ENCODE results near the gene UBL4A.

The UBL4A gene

DNA sequence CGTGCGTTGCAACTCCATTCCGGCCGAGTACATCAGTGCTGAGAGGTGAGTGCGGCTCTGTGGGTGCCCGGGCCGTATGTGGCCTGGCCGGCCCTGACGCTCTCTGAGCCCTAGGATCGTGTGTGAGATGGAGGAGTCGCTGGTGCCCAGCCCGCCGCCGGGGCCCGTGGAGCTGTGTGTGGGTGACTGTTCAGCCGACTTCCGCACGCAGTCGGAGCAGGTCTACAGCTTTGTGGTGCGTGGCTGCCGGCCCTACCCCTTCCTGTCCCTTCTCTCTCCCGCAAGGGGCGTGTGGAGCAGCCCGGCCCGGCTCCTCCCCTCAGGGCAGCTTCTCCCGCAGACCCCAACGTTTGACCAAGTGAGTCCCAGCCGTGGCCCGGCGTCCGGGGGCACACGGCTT lies 20.4 kb downstream of the UBL4A start:
- H3K27ac ChIP-seq, result no peak overlapping the region
- no peak for DNase-seq (ENCODE audit: low read depth, low spot score)

GRCh38 chrX:154465601-154466000 lies 20.8 kb downstream of the UBL4A start:
- no peak overlapping the region for H3K27ac ChIP-seq
- no peak for DNase-seq (ENCODE audit: low read depth, low spot score)

DNA sequence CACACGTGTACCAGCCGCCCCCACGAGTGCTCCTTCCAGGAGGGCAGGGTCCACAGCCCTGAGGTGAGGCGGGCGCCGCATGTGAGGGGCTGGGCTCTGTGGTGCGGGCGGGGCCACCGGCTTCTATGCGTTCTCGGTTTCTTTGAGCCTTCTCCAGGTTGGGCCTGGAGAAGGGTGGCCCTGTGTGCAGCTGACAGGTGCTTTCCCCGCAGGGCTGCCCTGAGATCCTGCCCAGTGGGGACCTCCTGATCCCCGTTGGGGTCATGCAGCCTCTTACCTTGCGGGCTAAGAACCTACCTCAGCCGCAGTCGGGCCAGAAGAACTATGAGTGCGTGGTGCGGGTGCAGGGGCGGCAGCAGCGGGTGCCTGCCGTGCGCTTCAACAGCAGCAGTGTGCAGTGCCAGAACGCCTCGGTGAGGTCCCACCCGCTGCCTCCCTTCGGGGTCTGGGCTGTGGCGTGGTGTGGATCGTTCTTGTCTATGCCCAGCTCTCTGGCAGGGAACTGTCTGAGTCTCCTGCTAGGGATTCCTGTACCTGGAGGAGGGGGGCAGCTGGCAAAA lies 21.5 kb downstream of the UBL4A start:
- DNase-seq (ENCODE audit: low read depth, low spot score), result no peak
- H3K27ac ChIP-seq, result no peak overlapping the region

GRCh38 chrX:154463611-154464220 lies 22.7 kb downstream of the UBL4A start:
- no peak for DNase-seq (ENCODE audit: low read depth, low spot score)
- H3K27ac ChIP-seq, result no peak overlapping the region

- DNase-seq (ENCODE audit: low read depth, low spot score), result no peak
- H3K27ac ChIP-seq, result no peak overlapping the region
Measured at GRCh38 chrX:154462396-154462795, 24.0 kb downstream of the UBL4A start.

- H3K27ac ChIP-seq, result no peak overlapping the region
- DNase-seq (ENCODE audit: low read depth, low spot score), result no peak
Measured at GRCh38 chrX:154460326-154460725, 26.1 kb downstream of the UBL4A start.

- DNase-seq (ENCODE audit: low read depth, low spot score), result no peak
- H3K27ac ChIP-seq, result no peak overlapping the region
Measured at GRCh38 chrX:154459832-154460231, 26.6 kb downstream of the UBL4A start.

DNA sequence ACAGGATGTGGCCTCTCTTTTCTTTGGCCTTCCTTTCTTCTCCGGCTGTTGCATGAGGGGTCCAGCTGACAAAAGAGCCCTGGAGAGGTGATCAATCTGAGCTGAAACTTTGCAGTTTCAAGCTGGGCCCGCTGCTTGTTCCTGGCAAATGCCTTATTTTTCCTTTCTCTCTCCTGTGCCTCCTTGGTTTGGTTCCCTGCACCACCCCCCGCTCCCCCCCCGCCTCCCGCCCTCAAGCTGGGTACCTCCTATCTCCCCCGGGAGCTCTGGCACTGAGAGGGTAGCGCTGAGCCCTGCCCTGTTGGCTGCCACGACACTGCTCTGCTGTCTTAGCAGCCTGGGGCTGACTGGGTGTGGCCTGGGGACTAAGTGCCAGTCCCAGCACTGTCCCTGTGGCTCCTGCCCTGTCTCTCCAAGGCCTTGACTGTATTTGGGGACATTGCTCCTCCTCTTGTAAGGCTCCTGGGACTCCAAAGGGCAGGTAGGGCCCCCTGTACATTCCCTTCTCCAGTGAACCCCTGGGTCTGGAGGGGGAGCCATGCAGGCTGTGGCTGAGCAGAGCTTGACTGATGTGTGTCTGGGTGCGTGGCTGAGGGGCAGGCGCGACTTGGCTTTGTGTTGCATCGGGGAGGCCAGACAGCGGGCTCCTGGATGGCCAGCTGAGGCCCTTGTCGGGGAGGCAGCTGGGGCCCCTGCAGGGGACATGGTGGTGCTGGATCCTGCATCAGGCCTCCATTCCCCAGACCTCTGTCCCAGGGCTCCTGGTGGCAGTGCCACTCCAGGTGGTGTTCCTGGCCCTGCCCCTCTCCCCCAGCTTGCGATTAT lies 27.2 kb downstream of the UBL4A start:
- DNase-seq (ENCODE audit: low read depth, low spot score), result no peak
- H3K27ac ChIP-seq, result no peak overlapping the region

DNA sequence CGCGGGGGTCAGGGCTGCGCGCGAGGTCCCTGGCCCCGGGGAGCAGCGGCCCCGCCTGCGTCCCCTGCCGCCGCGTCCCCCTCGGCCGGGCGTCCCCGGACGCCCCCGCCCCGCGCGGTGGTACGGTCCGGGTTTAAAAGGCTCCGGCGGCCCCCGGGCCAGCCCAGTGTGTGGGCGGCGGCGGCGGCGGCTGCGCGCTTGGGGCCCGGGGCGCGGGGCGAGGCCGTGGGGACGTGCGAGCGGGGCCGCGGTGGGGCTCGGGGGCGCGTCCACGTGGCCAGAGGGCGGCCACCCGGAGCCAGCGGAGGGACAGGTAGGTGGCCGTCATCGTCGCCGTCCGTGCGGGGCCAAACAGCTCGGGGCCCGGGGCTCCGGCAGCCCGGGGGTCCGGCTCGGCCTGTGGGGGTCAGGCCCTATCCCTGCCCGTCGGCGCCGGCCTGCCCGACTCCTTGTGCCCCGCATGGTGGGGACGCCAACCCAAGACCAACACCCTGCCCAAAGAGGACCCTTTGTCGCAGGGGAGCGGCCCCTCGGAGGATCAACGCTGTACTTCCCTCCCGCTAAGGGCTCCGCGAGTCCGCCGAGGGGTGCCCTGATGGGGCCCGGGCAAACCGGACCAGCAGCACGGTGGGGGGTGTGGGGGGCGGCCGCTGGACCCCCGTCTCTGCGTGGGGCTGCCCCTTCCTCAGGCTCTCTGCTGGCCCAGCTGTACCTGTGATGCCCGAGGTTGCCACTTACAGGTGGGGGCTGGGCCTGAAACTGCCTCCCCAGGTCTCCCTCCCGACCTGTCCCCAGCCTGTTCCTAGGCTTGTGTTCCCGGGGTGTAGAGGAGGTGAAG lies 28.1 kb downstream of the UBL4A start, which contains the start of gene PLXNA3:
TSS of gene PLXNA3 (plus strand) at position 166 of the 838 bp plus-strand sequence. CDS start 1,903 bp downstream, outside the sequence.
- H3K27ac ChIP-seq, result peak within 1 kb of the TSS; percentile 47
- DNase-seq (ENCODE audit: low read depth, low spot score), result no peak

GRCh38 chrX:154457491-154458115 lies 28.8 kb downstream of the UBL4A start:
- peak; percentile 2 for DNase-seq (ENCODE audit: low read depth, low spot score)
- H3K27ac ChIP-seq, result peak overlapping the region; percentile 47

- no peak overlapping the region for H3K27ac ChIP-seq
- DNase-seq (ENCODE audit: low read depth, low spot score), result no peak
Measured at GRCh38 chrX:154452823-154453222, 33.6 kb downstream of the UBL4A start.

DNA sequence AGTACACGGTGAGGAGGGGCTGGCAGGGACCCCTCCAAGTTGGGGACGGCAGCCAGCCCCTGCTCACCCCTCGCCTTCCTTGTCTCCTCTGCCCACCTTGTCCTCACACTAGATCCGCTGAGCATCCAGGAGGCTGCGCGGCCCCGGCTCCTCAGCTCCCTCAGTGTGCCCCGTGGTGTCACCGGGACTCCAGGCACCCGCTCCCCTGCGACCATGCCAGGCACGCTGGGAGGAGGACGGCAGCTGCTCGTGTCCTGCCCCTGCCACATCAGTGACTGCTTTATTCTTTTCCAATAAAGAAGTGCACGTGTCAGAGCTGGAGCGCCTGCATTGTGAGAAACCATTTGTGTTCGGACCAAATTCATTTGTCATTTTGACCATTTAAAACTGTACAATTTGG lies 36.1 kb downstream of the UBL4A start:
- no peak overlapping the region for H3K27ac ChIP-seq
- no peak for DNase-seq (ENCODE audit: low read depth, low spot score)

DNA sequence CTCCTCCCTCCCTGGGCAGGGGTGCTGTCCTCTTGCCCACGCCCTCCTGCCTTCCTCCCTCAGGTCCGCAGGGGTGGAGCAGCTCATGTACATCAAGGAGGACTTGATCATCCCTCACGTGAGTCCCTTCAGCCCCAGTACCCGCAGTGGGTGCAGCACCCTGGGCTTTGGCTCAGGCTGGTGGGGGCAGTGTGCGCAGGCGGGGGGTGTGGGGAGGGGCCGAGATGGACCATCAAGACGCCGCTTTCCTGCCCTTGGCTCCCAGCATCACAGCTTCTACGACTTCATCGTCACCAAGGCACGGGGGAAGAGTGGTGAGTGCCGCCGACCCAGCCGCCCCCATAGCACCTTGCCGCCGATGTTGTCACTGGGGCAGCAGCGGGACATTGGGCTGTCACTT lies 36.8 kb downstream of the UBL4A start:
- DNase-seq (ENCODE audit: low read depth, low spot score), result no peak

DNA sequence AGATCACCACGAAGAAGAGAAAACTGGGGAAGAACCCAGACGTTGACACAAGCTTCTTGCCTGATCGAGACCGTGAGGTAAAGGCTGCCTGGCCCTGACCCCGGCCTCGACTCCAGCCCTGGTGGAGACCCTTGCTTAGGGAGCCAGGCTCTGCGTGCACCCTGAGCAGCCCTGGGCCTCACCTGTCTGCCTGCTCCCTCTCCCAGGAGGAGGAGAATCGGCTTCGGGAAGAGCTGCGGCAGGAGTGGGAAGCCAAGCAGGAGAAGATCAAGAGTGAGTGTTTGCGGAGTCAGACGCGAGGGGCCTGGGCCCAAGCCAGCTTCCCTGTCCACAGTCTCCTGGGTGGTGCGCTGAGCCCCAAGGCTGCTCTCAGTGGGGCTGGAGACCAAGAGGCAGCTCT lies 37.9 kb downstream of the UBL4A start:
- H3K27ac ChIP-seq, result no peak overlapping the region

More for the DNA sequence above, 36.8 kb downstream of the UBL4A start:
- H3K27ac ChIP-seq, result no peak overlapping the region

GRCh38 chrX:154446430-154446829 lies 40.0 kb downstream of the UBL4A start:
- no peak for DNase-seq (ENCODE audit: low read depth, low spot score)
- no peak overlapping the region for H3K27ac ChIP-seq

More for the DNA sequence above, 37.9 kb downstream of the UBL4A start:
- DNase-seq (ENCODE audit: low read depth, low spot score), result no peak

GRCh38 chrX:154445776-154446175 lies 40.6 kb downstream of the UBL4A start:
- H3K27ac ChIP-seq, result no peak overlapping the region
- no peak for DNase-seq (ENCODE audit: low read depth, low spot score)

DNA sequence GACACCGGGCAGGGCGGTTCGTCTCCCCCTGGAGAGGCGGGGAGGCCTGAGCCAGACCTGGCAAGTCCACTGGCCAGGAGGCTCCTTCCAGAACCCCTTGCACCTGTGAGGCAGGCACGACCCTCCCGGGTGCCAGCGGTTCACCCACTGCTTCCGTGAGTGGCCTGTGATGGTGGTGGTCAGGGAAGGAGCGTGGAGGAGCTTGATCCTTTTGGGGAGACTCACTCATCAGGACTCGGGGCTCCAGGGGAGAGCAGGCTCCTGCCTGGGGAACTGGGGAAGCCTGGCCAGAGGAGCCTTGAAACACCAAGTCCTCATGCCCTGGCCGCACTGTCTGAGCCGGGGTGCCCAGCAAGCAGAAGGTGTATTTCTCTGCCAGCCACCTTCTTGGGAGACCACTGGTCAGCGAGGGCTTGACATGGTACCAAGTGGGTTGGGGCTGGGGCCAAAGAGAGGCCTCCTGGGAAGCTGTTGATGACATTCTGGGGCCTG lies 41.6 kb downstream of the UBL4A start:
- peak overlapping the region; percentile 47 for H3K27ac ChIP-seq

DNA sequence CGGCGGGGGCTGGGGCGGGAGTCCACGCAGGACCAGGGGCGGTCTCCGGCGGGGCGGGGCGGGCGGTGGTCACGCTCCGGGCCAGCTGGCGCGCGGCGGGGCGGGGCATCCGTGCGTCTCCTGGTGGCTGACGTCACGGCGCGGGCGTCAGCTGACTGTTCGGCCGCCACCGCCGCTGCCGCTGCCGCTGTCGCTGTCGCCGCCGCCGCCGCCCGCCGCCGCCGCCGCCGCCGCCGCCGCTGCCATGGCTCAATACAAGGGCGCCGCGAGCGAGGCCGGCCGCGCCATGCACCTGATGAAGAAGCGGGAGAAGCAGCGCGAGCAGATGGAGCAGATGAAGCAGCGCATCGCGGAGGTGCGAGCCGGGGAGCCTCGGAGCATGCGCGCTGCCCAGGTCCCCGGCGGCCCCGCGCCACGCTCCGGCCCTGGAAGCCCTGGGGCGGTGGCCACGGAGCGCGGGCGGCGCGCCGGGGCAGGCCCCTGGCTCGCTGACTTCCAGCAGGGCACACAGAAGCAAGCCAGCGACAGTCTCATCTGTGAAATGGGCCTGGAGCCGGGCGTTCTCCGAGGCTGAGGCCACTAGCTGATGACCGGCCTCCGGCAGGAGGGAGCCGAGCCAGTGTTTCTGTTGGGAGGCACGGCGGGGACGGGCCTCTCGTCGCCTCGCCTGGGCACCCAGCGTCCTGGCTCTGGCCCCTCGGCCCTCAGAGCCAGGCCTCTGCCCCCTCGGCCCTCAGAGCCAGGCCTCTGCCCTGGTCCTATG lies 42.2 kb downstream of the UBL4A start, which contains the start of gene FAM50A:
TSS of gene FAM50A (plus strand) at position 150 of the 763 bp plus-strand sequence. CDS start at position 245, 95 bp downstream.
- H3K27ac ChIP-seq, result peak within 1 kb of the TSS; percentile 47
- DNase-seq (ENCODE audit: low read depth, low spot score), result no peak

More for the DNA sequence above, 41.6 kb downstream of the UBL4A start:
- DNase-seq (ENCODE audit: low read depth, low spot score), result no peak

GRCh38 chrX:154443479-154443910 lies 42.9 kb downstream of the UBL4A start:
- peak overlapping the region; percentile 47 for H3K27ac ChIP-seq
- no peak for DNase-seq (ENCODE audit: low read depth, low spot score)
